GM03348 (cell line): Measurements from ENCODE around the gene PER2.
"Not testable (repeated sequence)": the region's sequence is repeated elsewhere in the genome, so short reads cannot be mapped to it uniquely, and the experiment has no call there.

Experiments used
- DNase-seq: peaks from one replicate; pipeline ENCODE4 v3.0.0; 2012; ENCODE audit warnings: low spot score

PER2 gene

GRCh38 chr2:238313289-238313990 lies 25.0 kb upstream of the PER2 start:
- no peak for DNase-seq

GRCh38 chr2:238310721-238311120 lies 22.3 kb upstream of the PER2 start:
- DNase-seq = not testable (repeated sequence)

- DNase-seq = no peak
Observed at GRCh38 chr2:238308177-238308576, 19.8 kb upstream of the PER2 start.

GRCh38 chr2:238306672-238306998 lies 18.2 kb upstream of the PER2 start:
- DNase-seq = no peak

GRCh38 chr2:238305965-238306671 lies 17.7 kb upstream of the PER2 start:
- DNase-seq = no peak

GRCh38 chr2:238305092-238305862 lies 16.9 kb upstream of the PER2 start:
- DNase-seq = no peak

- no peak for DNase-seq
Observed at GRCh38 chr2:238304116-238304515, 15.7 kb upstream of the PER2 start.

GRCh38 chr2:238302751-238303150 lies 14.3 kb upstream of the PER2 start:
- no peak for DNase-seq

- peak; percentile 27 for DNase-seq
Observed at GRCh38 chr2:238302087-238302486, 13.7 kb upstream of the PER2 start.

- DNase-seq = peak; percentile 36
Observed at GRCh38 chr2:238299803-238300202, 11.4 kb upstream of the PER2 start.

GRCh38 chr2:238296638-238297457 lies 8.4 kb upstream of the PER2 start:
- no peak for DNase-seq

- no peak for DNase-seq
Observed at GRCh38 chr2:238295144-238296112, 7.0 kb upstream of the PER2 start.

GRCh38 chr2:238294393-238295143 lies 6.2 kb upstream of the PER2 start:
- no peak for DNase-seq

- no peak for DNase-seq
Observed at GRCh38 chr2:238294046-238294392, 5.6 kb upstream of the PER2 start.

GRCh38 chr2:238291550-238292281 lies 3.3 kb upstream of the PER2 start:
- no peak for DNase-seq

- no peak for DNase-seq
Observed at GRCh38 chr2:238290715-238291549, 2.5 kb upstream of the PER2 start.

GRCh38 chr2:238290091-238290509 lies 1.7 kb upstream of the PER2 start:
- DNase-seq = no peak

- DNase-seq = no peak
Observed at GRCh38 chr2:238289574-238289973, 1.2 kb upstream of the PER2 start.
